ENCODE results near the gene TRIM46. TPM values are rescaled to one million over a fixed set of nuclear protein-coding genes. Genes with fewer than 3 reads are reported as not detected.
A peak's percentile ranks its signal among the peaks of the same experiment; 100 is the strongest.

TRIM46 gene
- total RNA-seq, 4 donors from 2014 or later: 6.0 to 20.4 (median 12.7) TPM

DNA sequence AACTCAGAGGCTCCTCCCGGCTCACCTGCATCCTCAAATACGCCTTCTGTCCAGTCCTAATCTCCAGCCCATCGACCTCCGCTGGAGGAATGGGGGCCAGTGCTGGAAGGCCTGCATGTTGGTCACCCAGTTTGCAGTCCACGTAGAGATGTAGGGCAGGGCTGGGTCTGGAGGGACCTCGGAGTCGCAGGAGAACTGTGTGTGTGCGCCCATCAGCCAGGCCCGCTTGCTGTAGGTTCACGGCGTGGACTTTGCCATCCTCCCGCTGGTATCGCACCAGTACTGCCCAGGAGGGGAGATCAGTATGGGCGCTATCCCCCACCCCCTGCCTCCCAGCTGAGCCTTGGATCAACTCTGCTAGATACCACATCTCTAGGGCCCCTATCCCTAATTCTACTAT lies 31.4 kb downstream of the TRIM46 start:
- Histone ChIP-seq H3K36me3 (peaks cover 0 to 50% (median 5%) of the 10 kb centered on the region in 3 donors), H3K27me3 (no peaks in the 10 kb centered on the region), H3K4me1 (peaks cover 0 to 41% (median 23%) of the 10 kb centered on the region in 4 donors), H3K9me3 (no peaks in the 10 kb centered on the region), H3K27ac (no peak overlapping the region), H3K4me3 (no peak overlapping the region)
- TF ChIP-seq EP300 (IDR thresholded peaks at IDR 0.05) (no peak), POLR2A (IDR thresholded peaks at IDR 0.05) (no peak)
- TF ChIP-seq, protein P1, sequence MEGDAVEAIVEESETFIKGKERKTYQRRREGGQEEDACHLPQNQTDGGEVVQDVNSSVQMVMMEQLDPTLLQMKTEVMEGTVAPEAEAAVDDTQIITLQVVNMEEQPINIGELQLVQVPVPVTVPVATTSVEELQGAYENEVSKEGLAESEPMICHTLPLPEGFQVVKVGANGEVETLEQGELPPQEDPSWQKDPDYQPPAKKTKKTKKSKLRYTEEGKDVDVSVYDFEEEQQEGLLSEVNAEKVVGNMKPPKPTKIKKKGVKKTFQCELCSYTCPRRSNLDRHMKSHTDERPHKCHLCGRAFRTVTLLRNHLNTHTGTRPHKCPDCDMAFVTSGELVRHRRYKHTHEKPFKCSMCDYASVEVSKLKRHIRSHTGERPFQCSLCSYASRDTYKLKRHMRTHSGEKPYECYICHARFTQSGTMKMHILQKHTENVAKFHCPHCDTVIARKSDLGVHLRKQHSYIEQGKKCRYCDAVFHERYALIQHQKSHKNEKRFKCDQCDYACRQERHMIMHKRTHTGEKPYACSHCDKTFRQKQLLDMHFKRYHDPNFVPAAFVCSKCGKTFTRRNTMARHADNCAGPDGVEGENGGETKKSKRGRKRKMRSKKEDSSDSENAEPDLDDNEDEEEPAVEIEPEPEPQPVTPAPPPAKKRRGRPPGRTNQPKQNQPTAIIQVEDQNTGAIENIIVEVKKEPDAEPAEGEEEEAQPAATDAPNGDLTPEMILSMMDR (IDR thresholded peaks at IDR 0.05): no peak
- DNase-seq (ENCODE audit: low spot score in 2 of 2): no peak
- 91 to 95% methylated on average over 14 of the region's 14 CpGs for WGBS, 2 donors

DNA sequence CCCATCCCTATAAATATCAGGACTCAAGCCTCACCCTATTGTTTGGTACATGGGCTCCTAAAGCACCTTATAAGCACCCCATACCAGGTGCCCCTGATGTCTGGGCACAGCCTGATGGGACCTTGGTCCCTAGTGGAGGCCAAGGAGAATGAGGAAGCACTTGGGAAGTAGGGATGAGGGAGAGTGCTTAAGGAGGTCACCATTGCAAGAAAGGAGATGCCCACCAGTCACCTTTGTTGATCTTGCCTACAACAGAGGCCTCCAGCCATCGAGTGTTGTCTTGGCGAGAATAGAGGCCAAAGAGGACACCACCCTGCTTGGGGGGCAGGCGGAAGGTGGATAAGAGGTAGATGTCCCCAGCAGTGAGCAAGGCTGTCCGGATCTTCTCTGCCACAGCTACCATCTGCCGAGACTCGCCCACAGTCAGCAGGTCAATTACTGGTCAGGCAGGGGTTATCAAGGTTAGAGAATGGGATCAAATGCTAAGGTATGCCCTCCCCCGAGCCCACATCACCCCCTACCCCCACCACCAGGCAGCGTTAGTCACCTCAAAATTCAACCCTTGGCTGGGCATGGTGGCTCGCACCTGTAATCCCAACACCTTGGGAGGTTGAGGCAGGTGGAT lies 32.4 kb downstream of the TRIM46 start:
- Histone ChIP-seq H3K36me3 (peaks cover 0 to 48% (median 5%) of the 10 kb centered on the region in 3 donors), H3K27me3 (no peaks in the 10 kb centered on the region), H3K4me3 (no peak overlapping the region), H3K27ac (peak overlapping the region in 2 of 4 donors; percentile 100), H3K4me1 (peaks cover 0 to 46% (median 23%) of the 10 kb centered on the region in 4 donors), H3K9me3 (no peaks in the 10 kb centered on the region)
- TF ChIP-seq, protein P1 (IDR thresholded peaks at IDR 0.05): no peak
- TF ChIP-seq EP300 (IDR thresholded peaks at IDR 0.05): no peak
- TF ChIP-seq POLR2A (IDR thresholded peaks at IDR 0.05): no peak
- 63 to 74% methylated on average over 9 of the region's 9 CpGs for WGBS, 2 donors
- no peak for DNase-seq (ENCODE audit: low spot score in 2 of 2)

DNA sequence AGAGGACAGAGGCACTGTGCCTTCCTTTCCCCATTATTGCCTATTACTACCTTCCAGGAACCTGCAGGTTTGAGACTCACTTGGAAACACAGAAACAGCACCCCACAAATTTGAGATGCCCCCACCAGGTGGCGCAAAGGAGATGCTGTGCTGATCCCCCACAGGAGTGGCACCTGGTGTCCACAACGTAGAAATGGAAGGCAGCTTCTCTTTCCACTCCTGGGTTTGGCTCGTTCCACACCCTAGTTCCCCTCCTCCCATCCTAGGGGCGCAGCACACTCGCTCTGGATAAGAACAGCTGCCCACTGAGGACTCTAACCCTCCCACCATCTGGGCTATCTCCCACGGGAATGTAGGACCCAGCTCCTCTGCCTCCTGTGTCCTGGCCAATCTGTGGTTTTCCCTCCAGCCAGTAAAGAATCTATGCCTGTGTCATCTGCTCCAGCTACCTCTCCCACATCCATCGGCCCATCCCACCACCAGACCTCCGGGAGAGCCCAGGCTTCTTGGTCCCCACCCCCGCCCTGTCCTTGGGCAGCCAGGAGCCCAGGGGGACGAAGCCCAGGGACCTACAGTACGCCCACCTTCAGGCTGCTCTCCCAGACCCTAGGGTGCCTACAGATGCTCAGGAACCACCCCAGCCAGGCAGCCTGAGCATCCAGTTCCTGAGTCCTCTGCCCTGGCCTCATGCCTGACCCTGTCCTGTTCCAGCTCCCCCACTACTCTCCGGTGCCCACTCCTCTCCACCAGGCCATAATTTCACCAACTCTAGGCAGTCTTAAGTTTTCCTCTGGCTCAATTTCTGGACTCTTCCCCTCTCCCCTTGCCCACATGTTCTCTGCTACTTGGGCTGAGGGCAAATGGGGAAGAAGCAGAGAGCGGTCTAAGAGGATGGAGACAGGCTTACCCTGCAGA lies 33.5 kb downstream of the TRIM46 start:
- WGBS, 2 donors: 8 to 15% methylated on average over 10 to 13 of the region's 13 CpGs
- Histone ChIP-seq H3K4me1 (peaks cover 0 to 46% (median 23%) of the 10 kb centered on the region in 4 donors), H3K27ac (peak overlapping the region; percentile 97 to 100 (median 100)), H3K36me3 (peaks cover 0 to 48% (median 5%) of the 10 kb centered on the region in 3 donors), H3K27me3 (no peaks in the 10 kb centered on the region), H3K4me3 (peak overlapping the region; percentile 69 to 97 (median 86)), H3K9me3 (no peaks in the 10 kb centered on the region)
- peak in 1 of 2 donors; percentile 45 for TF ChIP-seq POLR2A (IDR thresholded peaks at IDR 0.05)
- TF ChIP-seq, protein P1 (IDR thresholded peaks at IDR 0.05): peak; percentile 73 to 93 (median 84)
- peak in 1 of 2 donors; percentile 56 for TF ChIP-seq EP300 (IDR thresholded peaks at IDR 0.05)
- DNase-seq (ENCODE audit: low spot score in 2 of 2): peak; percentile 81 to 94

DNA sequence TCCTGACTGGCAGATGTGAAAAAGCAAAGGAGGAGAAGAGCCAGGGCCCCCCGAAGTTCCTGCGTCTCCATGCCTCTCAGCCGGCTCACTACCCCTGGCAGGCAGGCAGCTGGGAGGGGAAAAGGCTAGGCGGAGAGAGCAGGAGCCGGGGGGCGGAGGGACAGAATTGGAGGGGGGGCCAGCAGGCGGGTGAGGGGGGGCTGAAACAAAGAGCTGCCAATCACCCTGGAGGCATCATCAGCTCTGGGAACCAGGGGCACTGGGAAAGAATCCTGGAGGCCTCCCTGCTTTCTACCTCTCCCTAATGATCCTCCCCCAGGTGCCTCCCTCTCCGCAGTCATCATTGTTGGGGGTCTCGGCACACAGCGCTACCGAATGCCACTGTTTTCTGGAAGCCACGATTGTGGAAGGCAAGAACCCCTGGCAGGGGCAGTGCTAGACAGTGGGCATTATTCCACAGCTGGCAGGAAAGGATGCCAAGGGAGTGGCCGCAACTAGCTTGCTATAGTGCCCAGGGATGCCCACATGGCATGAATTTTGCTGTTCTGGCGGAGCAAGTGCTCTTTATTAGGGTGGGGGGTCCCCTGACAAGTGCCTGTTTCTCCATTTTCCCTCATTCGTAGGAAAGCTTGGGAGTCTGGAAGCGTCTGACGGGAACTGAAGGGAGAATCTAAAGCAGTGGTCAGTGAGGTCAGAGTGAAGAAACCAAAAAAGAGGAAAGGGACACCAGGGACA lies 34.3 kb downstream of the TRIM46 start, which contains the start of gene THBS3:
THBS3 (minus strand) TSS at position 92 of the 735 bp plus-strand sequence; CDS start at position 71, 21 bp downstream.
- Histone ChIP-seq H3K36me3 (peaks cover 0 to 43% (median 5%) of the 10 kb centered on the region in 3 donors), H3K4me1 (peaks cover 0 to 46% (median 23%) of the 10 kb centered on the region in 4 donors), H3K4me3 (peak within 1 kb of the TSS; percentile 69 to 97 (median 86)), H3K9me3 (no peaks in the 10 kb centered on the region), H3K27me3 (no peaks in the 10 kb centered on the region), H3K27ac (peak within 1 kb of the TSS; percentile 97 to 100 (median 100))
- 2% methylated on average over 16 to 17 of the region's 17 CpGs for WGBS, 2 donors
- TF ChIP-seq, protein P1 (IDR thresholded peaks at IDR 0.05): no peak
- no peak for TF ChIP-seq POLR2A (IDR thresholded peaks at IDR 0.05)
- no peak for TF ChIP-seq EP300 (IDR thresholded peaks at IDR 0.05)
- no peak for DNase-seq (ENCODE audit: low spot score in 2 of 2)

Data from tibial nerve (tissue), 4 donors.